ENCODE data around the gene C9orf153.
"Not testable (repeated sequence)": the region's sequence is repeated elsewhere in the genome, so short reads cannot be mapped to it uniquely, and the experiment has no call there.

C9orf153 gene

GRCh38 chr9:86259557-86259956, at the start of gene C9orf153:
Gene C9orf153 (minus strand): TSS chr9:86259657. CDS start chr9:86229603, 30,054 bp downstream.
- H3K27ac ChIP-seq (ENCODE audit: low read length): no peak within 1 kb of the TSS
- peaks cover 22 to 24% of the 10 kb centered on the region in 2 donors for H3K36me3 ChIP-seq (ENCODE audit: control insufficient read depth in 1 of 2, insufficient read depth in 2 of 2, low read length in 2 of 2)
- H3K27me3 ChIP-seq (ENCODE audit: low read depth, low read length): no peaks in the 10 kb centered on the region
- no peak within 1 kb of the TSS for H3K4me3 ChIP-seq (ENCODE audit: low read depth in 1 of 2, low read length in 2 of 2)
- H3K9me3 ChIP-seq (ENCODE audit: control insufficient read depth in 1 of 2, low read length in 2 of 2): no peaks in the 10 kb centered on the region
- no peaks in the 10 kb centered on the region for H3K4me1 ChIP-seq (ENCODE audit: control insufficient read depth in 1 of 2, insufficient read depth in 2 of 2, low read length in 2 of 2)

GRCh38 chr9:86308687-86309086, 49.2 kb upstream of the C9orf153 start:
- no peaks in the 10 kb centered on the region for H3K9me3 ChIP-seq (ENCODE audit: control insufficient read depth in 1 of 2, low read length in 2 of 2)
- H3K4me1 ChIP-seq (ENCODE audit: control insufficient read depth in 1 of 2, insufficient read depth in 2 of 2, low read length in 2 of 2): no peaks in the 10 kb centered on the region
- H3K27ac ChIP-seq (ENCODE audit: low read length): no peak overlapping the region
- H3K4me3 ChIP-seq (ENCODE audit: low read depth in 1 of 2, low read length in 2 of 2): no peak overlapping the region
- no peaks in the 10 kb centered on the region for H3K27me3 ChIP-seq (ENCODE audit: low read depth, low read length)
- H3K36me3 ChIP-seq (ENCODE audit: control insufficient read depth in 1 of 2, insufficient read depth in 2 of 2, low read length in 2 of 2): peaks cover 58 to 63% of the 10 kb centered on the region in 2 donors

GRCh38 chr9:86304236-86304730, 44.8 kb upstream of the C9orf153 start:
- Histone ChIP-seq H3K27ac (ENCODE audit: low read length) (no peak overlapping the region), H3K4me1 (ENCODE audit: control insufficient read depth in 1 of 2, insufficient read depth in 2 of 2, low read length in 2 of 2) (no peaks in the 10 kb centered on the region)

GRCh38 chr9:86303316-86303975, 44.0 kb upstream of the C9orf153 start:
- Histone ChIP-seq H3K4me3 (ENCODE audit: low read depth in 1 of 2, low read length in 2 of 2) (no peak overlapping the region), H3K36me3 (ENCODE audit: control insufficient read depth in 1 of 2, insufficient read depth in 2 of 2, low read length in 2 of 2) (peaks cover 69 to 81% of the 10 kb centered on the region in 2 donors), H3K9me3 (ENCODE audit: control insufficient read depth in 1 of 2, low read length in 2 of 2) (no peaks in the 10 kb centered on the region), H3K27me3 (ENCODE audit: low read depth, low read length) (no peaks in the 10 kb centered on the region), H3K27ac (ENCODE audit: low read length) (no peak overlapping the region), H3K4me1 (ENCODE audit: control insufficient read depth in 1 of 2, insufficient read depth in 2 of 2, low read length in 2 of 2) (no peaks in the 10 kb centered on the region)

More at GRCh38 chr9:86304236-86304730, 44.8 kb upstream of the C9orf153 start:
- no peaks in the 10 kb centered on the region for H3K9me3 ChIP-seq (ENCODE audit: control insufficient read depth in 1 of 2, low read length in 2 of 2)
- peaks cover 66 to 80% of the 10 kb centered on the region in 2 donors for H3K36me3 ChIP-seq (ENCODE audit: control insufficient read depth in 1 of 2, insufficient read depth in 2 of 2, low read length in 2 of 2)
- H3K27me3 ChIP-seq (ENCODE audit: low read depth, low read length): no peaks in the 10 kb centered on the region
- H3K4me3 ChIP-seq (ENCODE audit: low read depth in 1 of 2, low read length in 2 of 2): no peak overlapping the region

- H3K36me3 ChIP-seq (ENCODE audit: control insufficient read depth in 1 of 2, insufficient read depth in 2 of 2, low read length in 2 of 2): peaks cover 77 to 80% of the 10 kb centered on the region in 2 donors
- H3K4me1 ChIP-seq (ENCODE audit: control insufficient read depth in 1 of 2, insufficient read depth in 2 of 2, low read length in 2 of 2): no peaks in the 10 kb centered on the region
- no peak overlapping the region for H3K4me3 ChIP-seq (ENCODE audit: low read depth in 1 of 2, low read length in 2 of 2)
- H3K27ac ChIP-seq (ENCODE audit: low read length): no peak overlapping the region
- no peaks in the 10 kb centered on the region for H3K27me3 ChIP-seq (ENCODE audit: low read depth, low read length)
- no peaks in the 10 kb centered on the region for H3K9me3 ChIP-seq (ENCODE audit: control insufficient read depth in 1 of 2, low read length in 2 of 2)
Observed at GRCh38 chr9:86301686-86302085, 42.2 kb upstream of the C9orf153 start.

GRCh38 chr9:86300701-86301100, 41.2 kb upstream of the C9orf153 start:
- Histone ChIP-seq H3K27ac (ENCODE audit: low read length) (no peak overlapping the region), H3K27me3 (ENCODE audit: low read depth, low read length) (no peaks in the 10 kb centered on the region), H3K9me3 (ENCODE audit: control insufficient read depth in 1 of 2, low read length in 2 of 2) (no peaks in the 10 kb centered on the region), H3K4me3 (ENCODE audit: low read depth in 1 of 2, low read length in 2 of 2) (no peak overlapping the region), H3K4me1 (ENCODE audit: control insufficient read depth in 1 of 2, insufficient read depth in 2 of 2, low read length in 2 of 2) (no peaks in the 10 kb centered on the region), H3K36me3 (ENCODE audit: control insufficient read depth in 1 of 2, insufficient read depth in 2 of 2, low read length in 2 of 2) (peaks cover 72 to 75% of the 10 kb centered on the region in 2 donors)

- no peaks in the 10 kb centered on the region for H3K9me3 ChIP-seq (ENCODE audit: control insufficient read depth in 1 of 2, low read length in 2 of 2)
- H3K27ac ChIP-seq (ENCODE audit: low read length): no peak overlapping the region
- H3K27me3 ChIP-seq (ENCODE audit: low read depth, low read length): no peaks in the 10 kb centered on the region
- H3K4me3 ChIP-seq (ENCODE audit: low read depth in 1 of 2, low read length in 2 of 2): peak overlapping the region in 1 of 2 donors; percentile 11
- peaks cover 60 to 65% of the 10 kb centered on the region in 2 donors for H3K36me3 ChIP-seq (ENCODE audit: control insufficient read depth in 1 of 2, insufficient read depth in 2 of 2, low read length in 2 of 2)
- H3K4me1 ChIP-seq (ENCODE audit: control insufficient read depth in 1 of 2, insufficient read depth in 2 of 2, low read length in 2 of 2): no peaks in the 10 kb centered on the region
Observed at GRCh38 chr9:86298873-86299272, 39.4 kb upstream of the C9orf153 start.

- not testable (repeated sequence) for H3K27ac ChIP-seq (ENCODE audit: low read length); H3K27me3 ChIP-seq (ENCODE audit: low read depth, low read length); H3K4me1 ChIP-seq (ENCODE audit: control insufficient read depth in 1 of 2, insufficient read depth in 2 of 2, low read length in 2 of 2); H3K9me3 ChIP-seq (ENCODE audit: control insufficient read depth in 1 of 2, low read length in 2 of 2); H3K4me3 ChIP-seq (ENCODE audit: low read depth in 1 of 2, low read length in 2 of 2)
- H3K36me3 ChIP-seq (ENCODE audit: control insufficient read depth in 1 of 2, insufficient read depth in 2 of 2, low read length in 2 of 2): peaks cover 0 to 11% of the 10 kb centered on the region in 2 donors
Observed at GRCh38 chr9:86290341-86290740, 30.9 kb upstream of the C9orf153 start.

GRCh38 chr9:86288499-86289198, 29.2 kb upstream of the C9orf153 start:
- no peaks in the 10 kb centered on the region for H3K27me3 ChIP-seq (ENCODE audit: low read depth, low read length)
- H3K27ac ChIP-seq (ENCODE audit: low read length): no peak overlapping the region
- no peaks in the 10 kb centered on the region for H3K9me3 ChIP-seq (ENCODE audit: control insufficient read depth in 1 of 2, low read length in 2 of 2)
- H3K4me1 ChIP-seq (ENCODE audit: control insufficient read depth in 1 of 2, insufficient read depth in 2 of 2, low read length in 2 of 2): no peaks in the 10 kb centered on the region
- no peak overlapping the region for H3K4me3 ChIP-seq (ENCODE audit: low read depth in 1 of 2, low read length in 2 of 2)
- peaks cover 0 to 8% of the 10 kb centered on the region in 2 donors for H3K36me3 ChIP-seq (ENCODE audit: control insufficient read depth in 1 of 2, insufficient read depth in 2 of 2, low read length in 2 of 2)

- H3K9me3 ChIP-seq (ENCODE audit: control insufficient read depth in 1 of 2, low read length in 2 of 2): no peaks in the 10 kb centered on the region
- no peak overlapping the region for H3K4me3 ChIP-seq (ENCODE audit: low read depth in 1 of 2, low read length in 2 of 2)
- H3K4me1 ChIP-seq (ENCODE audit: control insufficient read depth in 1 of 2, insufficient read depth in 2 of 2, low read length in 2 of 2): peaks cover 0 to 6% of the 10 kb centered on the region in 2 donors
- no peak overlapping the region for H3K27ac ChIP-seq (ENCODE audit: low read length)
- peaks cover 2 to 8% of the 10 kb centered on the region in 2 donors for H3K36me3 ChIP-seq (ENCODE audit: control insufficient read depth in 1 of 2, insufficient read depth in 2 of 2, low read length in 2 of 2)
- no peaks in the 10 kb centered on the region for H3K27me3 ChIP-seq (ENCODE audit: low read depth, low read length)
Observed at GRCh38 chr9:86287013-86287412, 27.6 kb upstream of the C9orf153 start.

- Histone ChIP-seq H3K27ac (ENCODE audit: low read length) (no peak overlapping the region), H3K4me1 (ENCODE audit: control insufficient read depth in 1 of 2, insufficient read depth in 2 of 2, low read length in 2 of 2) (peaks cover 2 to 6% of the 10 kb centered on the region in 2 donors), H3K4me3 (ENCODE audit: low read depth in 1 of 2, low read length in 2 of 2) (no peak overlapping the region), H3K36me3 (ENCODE audit: control insufficient read depth in 1 of 2, insufficient read depth in 2 of 2, low read length in 2 of 2) (peaks cover 7 to 8% of the 10 kb centered on the region in 2 donors), H3K27me3 (ENCODE audit: low read depth, low read length) (no peaks in the 10 kb centered on the region), H3K9me3 (ENCODE audit: control insufficient read depth in 1 of 2, low read length in 2 of 2) (no peaks in the 10 kb centered on the region)
Observed at GRCh38 chr9:86286278-86286677, 26.8 kb upstream of the C9orf153 start.
